ENCODE results near the gene C4B. TPM values are rescaled to one million over a fixed set of nuclear protein-coding genes. Genes with fewer than 3 reads are reported as not detected.

Gene C4B
- total and polyA plus RNA-seq, 9 of the 15 experiments (the other 6 are each of a cell fraction or from before 2014, with no cell fraction given): 0.32 to 8.8 (median 5.4) TPM

DNA sequence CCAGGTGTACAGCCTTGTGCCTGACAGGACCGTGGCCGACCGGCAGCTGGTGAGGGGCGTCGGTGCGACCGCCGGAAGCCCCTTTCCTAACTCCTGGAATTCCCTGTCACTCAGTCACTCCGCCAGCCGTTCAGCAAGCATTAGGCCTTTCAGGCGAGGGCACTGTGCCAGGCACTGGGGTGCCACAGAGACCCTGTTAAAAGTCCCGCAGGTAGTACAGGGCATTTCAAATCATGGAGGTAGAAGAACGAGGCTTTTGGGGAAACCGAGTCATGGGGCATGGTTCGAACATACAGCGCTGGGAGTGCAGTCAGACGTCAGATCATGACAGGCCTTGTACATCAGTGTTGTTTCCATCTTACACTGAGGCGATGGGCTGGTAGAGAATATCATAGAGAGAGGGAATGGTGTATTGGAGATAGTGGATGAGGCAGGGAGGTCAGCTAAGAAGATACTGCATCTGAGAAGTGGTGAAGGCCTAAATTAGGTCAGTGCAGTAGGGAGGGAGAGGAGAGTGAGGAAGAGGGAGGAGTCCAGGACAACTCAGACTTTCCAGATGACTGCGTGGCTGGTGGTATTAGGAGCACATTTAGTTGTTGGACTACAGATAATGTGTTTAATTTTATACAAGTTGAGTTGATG is 41.8 kb upstream of the C4B start (continued):
- TF ChIP-seq E2F8 (IDR thresholded peaks at IDR 0.05; ENCODE audit: low read depth, partially characterized antibody) (no peak), ESRRB (CRISPR knock-in tag; IDR thresholded peaks at IDR 0.05; ENCODE audit: borderline replicate concordance) (no peak), NCOA4 (IDR thresholded peaks at IDR 0.05; ENCODE audit: partially characterized antibody) (no peak), NR2F6 (CRISPR knock-in tag; IDR thresholded peaks at IDR 0.05) (peak; percentile 11; the same call in 1 of the 2 replicates), ZNF212 (CRISPR knock-in tag; IDR thresholded peaks at IDR 0.05) (no peak), NFXL1 (CRISPR knock-in tag; IDR thresholded peaks at IDR 0.05) (no peak), CEBPG (CRISPR knock-in tag; IDR thresholded peaks at IDR 0.05) (peak; percentile 34; the same call in 1 of the 2 replicates), CEBPG (tag; conservative IDR thresholded peaks at IDR 0.05 in 1 of 2, IDR thresholded peaks at IDR 0.05 in 1 of 2) (no peak), HDAC3 (IDR thresholded peaks at IDR 0.05; ENCODE audit: borderline replicate concordance, partially characterized antibody) (peak; percentile 14), SUPT5H (IDR thresholded peaks at IDR 0.05) (peak; percentile 84), ZC3H8 (IDR thresholded peaks at IDR 0.05) (no peak), MYC (IDR thresholded peaks at IDR 0.05; ENCODE audit: low read depth, low read length) (no peak), MYC (CRISPR knock-in tag; IDR thresholded peaks at IDR 0.05; ENCODE audit: borderline replicate concordance, low read depth) (no peak; the same call in 1 of the 2 replicates), TGIF2 (CRISPR knock-in tag; IDR thresholded peaks at IDR 0.05) (no peak)
- TF ChIP-seq, protein P1, sequence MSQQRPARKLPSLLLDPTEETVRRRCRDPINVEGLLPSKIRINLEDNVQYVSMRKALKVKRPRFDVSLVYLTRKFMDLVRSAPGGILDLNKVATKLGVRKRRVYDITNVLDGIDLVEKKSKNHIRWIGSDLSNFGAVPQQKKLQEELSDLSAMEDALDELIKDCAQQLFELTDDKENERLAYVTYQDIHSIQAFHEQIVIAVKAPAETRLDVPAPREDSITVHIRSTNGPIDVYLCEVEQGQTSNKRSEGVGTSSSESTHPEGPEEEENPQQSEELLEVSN (IDR thresholded peaks at IDR 0.05; ENCODE audit: borderline replicate concordance in 1 of 2, extremely low read depth in 1 of 2, insufficient read depth in 1 of 2, insufficient read length in 1 of 2, low read depth in 1 of 2, low read length in 1 of 2, poor library complexity in 1 of 2, severe bottlenecking in 1 of 2): no peak
- TF ChIP-seq, protein P2, sequence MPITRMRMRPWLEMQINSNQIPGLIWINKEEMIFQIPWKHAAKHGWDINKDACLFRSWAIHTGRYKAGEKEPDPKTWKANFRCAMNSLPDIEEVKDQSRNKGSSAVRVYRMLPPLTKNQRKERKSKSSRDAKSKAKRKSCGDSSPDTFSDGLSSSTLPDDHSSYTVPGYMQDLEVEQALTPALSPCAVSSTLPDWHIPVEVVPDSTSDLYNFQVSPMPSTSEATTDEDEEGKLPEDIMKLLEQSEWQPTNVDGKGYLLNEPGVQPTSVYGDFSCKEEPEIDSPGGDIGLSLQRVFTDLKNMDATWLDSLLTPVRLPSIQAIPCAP (CRISPR knock-in tag; IDR thresholded peaks at IDR 0.05; ENCODE audit: borderline replicate concordance): no peak
- TF ChIP-seq, protein P3, sequence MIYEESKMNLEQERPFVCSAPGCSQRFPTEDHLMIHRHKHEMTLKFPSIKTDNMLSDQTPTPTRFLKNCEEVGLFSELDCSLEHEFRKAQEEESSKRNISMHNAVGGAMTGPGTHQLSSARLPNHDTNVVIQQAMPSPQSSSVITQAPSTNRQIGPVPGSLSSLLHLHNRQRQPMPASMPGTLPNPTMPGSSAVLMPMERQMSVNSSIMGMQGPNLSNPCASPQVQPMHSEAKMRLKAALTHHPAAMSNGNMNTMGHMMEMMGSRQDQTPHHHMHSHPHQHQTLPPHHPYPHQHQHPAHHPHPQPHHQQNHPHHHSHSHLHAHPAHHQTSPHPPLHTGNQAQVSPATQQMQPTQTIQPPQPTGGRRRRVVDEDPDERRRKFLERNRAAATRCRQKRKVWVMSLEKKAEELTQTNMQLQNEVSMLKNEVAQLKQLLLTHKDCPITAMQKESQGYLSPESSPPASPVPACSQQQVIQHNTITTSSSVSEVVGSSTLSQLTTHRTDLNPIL (CRISPR knock-in tag; IDR thresholded peaks at IDR 0.05): 0 out of 2 replicates have a peak, but pooled peaks have one; percentile 38

Measured in K562 (cell line).